Right lobe of liver (tissue), 6 donors: ENCODE measurements around the gene LRBA. TPM values are rescaled to one million over a fixed set of nuclear protein-coding genes. Genes with fewer than 3 reads are reported as not detected.
"Not testable (repeated sequence)": the region's sequence is repeated elsewhere in the genome, so short reads cannot be mapped to it uniquely, and the experiment has no call there.

Source experiments
- ATAC-seq, 4 donors: fragments of 200-7000 bp; cut with Tn5 transposase; one replicate each; pipeline ENCODE4 v1.9.1; 2020; ENCODE audit warnings: mild to moderate bottlenecking in 4 of 4, moderate library complexity in 4 of 4
- DNase-seq, 3 donors: peaks; one replicate each; pipeline ENCODE4 v3.0.0-alpha.2; 2020
- H3K27ac ChIP-seq, 3 donors: fragments of 200-600 bp; one replicate each; pipeline ENCODE4 v1.8.0; 2022
- H3K27me3 ChIP-seq, 2 donors: fragments of 200-600 bp; one replicate each; pipeline ENCODE4 v1.8.0; 2022
- H3K36me3 ChIP-seq, 4 donors: fragments of 200-600 bp; sonication (generic) in 1 of 4; one replicate each; pipeline versions ENCODE4 v1.5.1 to v1.8.0; 2017 to 2022; ENCODE audit warnings: control low read depth in 1 of 4
- H3K4me1 ChIP-seq, 4 donors: fragments of 200-600 bp; sonication (generic) in 1 of 4; one replicate each; pipeline versions ENCODE4 v1.5.1 to v1.8.0; 2017 to 2022; ENCODE audit warnings: control low read depth in 1 of 4
- H3K4me3 ChIP-seq, 3 donors: fragments of 200-600 bp; one replicate each; pipeline ENCODE4 v1.8.0; 2022
- H3K9me3 ChIP-seq, 4 donors: fragments of 200-600 bp; sonication (generic) in 1 of 4; one replicate each; pipeline versions ENCODE4 v1.5.1 to v1.8.0; 2017 to 2022; ENCODE audit warnings: control low read depth in 1 of 4
- POLR2A ChIP-seq: fragments of 450-650 bp; IDR thresholded peaks from one replicate; pipeline ENCODE4 v1.6.1; 2017; ENCODE audit warnings: antibody characterized with exemption, mild to moderate bottlenecking
- WGBS: methylation state at CpG from one replicate; pipeline ENCODE4 v1.1.6; 2018; ENCODE audit warnings: low coverage, low lambda C conversion rate; ENCODE audit not compliant: insufficient coverage; ENCODE audit errors: missing lambda C conversion rate; 5-methylcytosine and 5-hydroxymethylcytosine counted together
- intact Hi-C, 2 donors: fragments of 100-400 bp; cut with DNase I; formaldehyde crosslinking; loops; one replicate each; pipeline versions ENCODE4 v1.11.2 to v1.14.1; 2022
- total RNA-seq, 6 experiments: library from RNA; depleted of rRNA in 2 of 6; stranded (reverse); fragments of >200 nt in 2 of 6; fragmentation: NEBNext Ultra II Directional in 3 of 6; extraction: Animal tissue kit (Norgen Biotek cat#: 25700) in 3 of 6; gene quantifications; one replicate each; pipeline versions ENCODE4 v1.1.0 to v1.2.4, GENCODE V29; 2016 to 2023
- TF ChIP-seq, protein P1 (sequence below), 4 donors: fragments of 200-600 bp in 3 of 4; fragments of 450-650 bp in 1 of 4; IDR thresholded peaks; one replicate each; pipeline versions ENCODE4 v1.5.1 to v1.8.0; 2016 to 2022; ENCODE audit warnings: antibody characterized with exemption in 4 of 4, mild to moderate bottlenecking in 2 of 4
- donor health status: DM: no; HTN: yes; CAD: no.
- donor health status: DM: no; HTN: no; CAD: no.
- donor health status: DM: no; HTN: no; CAD: no.
- donor health status: DM: no; HTN: yes; CAD: no.
- donor health status: DM: no; HTN: yes; CAD: no.

The LRBA gene
- total RNA-seq, 6 experiments from 2014 or later, result 18.9 to 48.1 (median 24.5) TPM

GRCh38 chr4:150664935-150665334, 350.1 kb downstream of the LRBA start:
- intact Hi-C loops, result no loop called here
- no peaks in the 10 kb centered on the region for H3K36me3 ChIP-seq
- 92% methylated on average over 2 of the region's 2 CpGs for WGBS
- DNase-seq (no peak), ATAC-seq (no peak)
- no peaks in the 10 kb centered on the region for H3K4me1 ChIP-seq
- H3K27me3 ChIP-seq, result no peaks in the 10 kb centered on the region
- no peak overlapping the region for H3K27ac ChIP-seq
- no peak overlapping the region for H3K4me3 ChIP-seq
- H3K9me3 ChIP-seq, result no peaks in the 10 kb centered on the region
- no peak for TF ChIP-seq POLR2A
- TF ChIP-seq, protein P1, sequence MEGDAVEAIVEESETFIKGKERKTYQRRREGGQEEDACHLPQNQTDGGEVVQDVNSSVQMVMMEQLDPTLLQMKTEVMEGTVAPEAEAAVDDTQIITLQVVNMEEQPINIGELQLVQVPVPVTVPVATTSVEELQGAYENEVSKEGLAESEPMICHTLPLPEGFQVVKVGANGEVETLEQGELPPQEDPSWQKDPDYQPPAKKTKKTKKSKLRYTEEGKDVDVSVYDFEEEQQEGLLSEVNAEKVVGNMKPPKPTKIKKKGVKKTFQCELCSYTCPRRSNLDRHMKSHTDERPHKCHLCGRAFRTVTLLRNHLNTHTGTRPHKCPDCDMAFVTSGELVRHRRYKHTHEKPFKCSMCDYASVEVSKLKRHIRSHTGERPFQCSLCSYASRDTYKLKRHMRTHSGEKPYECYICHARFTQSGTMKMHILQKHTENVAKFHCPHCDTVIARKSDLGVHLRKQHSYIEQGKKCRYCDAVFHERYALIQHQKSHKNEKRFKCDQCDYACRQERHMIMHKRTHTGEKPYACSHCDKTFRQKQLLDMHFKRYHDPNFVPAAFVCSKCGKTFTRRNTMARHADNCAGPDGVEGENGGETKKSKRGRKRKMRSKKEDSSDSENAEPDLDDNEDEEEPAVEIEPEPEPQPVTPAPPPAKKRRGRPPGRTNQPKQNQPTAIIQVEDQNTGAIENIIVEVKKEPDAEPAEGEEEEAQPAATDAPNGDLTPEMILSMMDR (IDR thresholded peaks at IDR 0.05), result no peak

- H3K9me3 ChIP-seq, result no peaks in the 10 kb centered on the region
- intact Hi-C loops, result no loop called here
- 100% methylated on average over 1 of the region's 1 CpG for WGBS
- H3K4me1 ChIP-seq, result no peaks in the 10 kb centered on the region
- H3K27me3 ChIP-seq, result no peaks in the 10 kb centered on the region
- TF ChIP-seq, protein P1 (IDR thresholded peaks at IDR 0.05), result no peak
- TF ChIP-seq POLR2A, result no peak
- ATAC-seq, result no peak
- no peak overlapping the region for H3K4me3 ChIP-seq
- H3K27ac ChIP-seq, result no peak overlapping the region
- no peaks in the 10 kb centered on the region for H3K36me3 ChIP-seq
- no peak for DNase-seq
These were observed 352.4 kb downstream of the LRBA start for GRCh38 chr4:150662686-150663085.

- 85% methylated on average over 5 of the region's 6 CpGs for WGBS
- H3K4me1 ChIP-seq, ATAC-seq, H3K27me3 ChIP-seq, DNase-seq, H3K4me3 ChIP-seq, intact Hi-C loops, H3K9me3 ChIP-seq, H3K27ac ChIP-seq, H3K36me3 ChIP-seq: not testable (repeated sequence)
These were observed 353.5 kb downstream of the LRBA start for GRCh38 chr4:150661551-150661950.

DNA sequence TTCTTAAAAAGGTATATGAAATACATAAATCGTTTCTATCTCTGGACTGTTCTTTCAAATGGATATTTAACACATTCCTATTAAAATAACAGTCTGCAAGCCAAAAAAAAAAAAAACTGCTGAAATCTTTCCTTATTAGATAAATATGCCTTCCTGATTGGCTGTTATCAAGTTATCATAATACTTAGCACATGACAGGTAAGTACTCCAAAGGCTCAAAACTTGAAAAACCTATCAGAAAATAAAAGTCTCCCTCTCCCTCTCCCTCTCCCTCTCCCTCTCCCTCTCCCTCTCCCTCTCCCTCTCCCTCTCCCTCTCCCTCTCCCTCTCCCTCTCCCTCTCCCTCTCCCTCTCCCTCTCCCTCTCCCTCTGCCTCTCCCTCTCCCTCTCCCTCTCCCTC, 356.8 kb downstream of the LRBA start:
- H3K4me1 ChIP-seq, H3K36me3 ChIP-seq, H3K27ac ChIP-seq, intact Hi-C loops, ATAC-seq, H3K4me3 ChIP-seq, H3K9me3 ChIP-seq, H3K27me3 ChIP-seq, DNase-seq: not testable (repeated sequence)
- 80% methylated on average over 1 of the region's 1 CpG for WGBS

GRCh38 chr4:150656891-150657290, 358.2 kb downstream of the LRBA start:
- H3K27me3 ChIP-seq, result no peaks in the 10 kb centered on the region
- DNase-seq (no peak), ATAC-seq (peak in 3 of 4 donors; percentile 33 to 56 (median 39))
- no peak overlapping the region for H3K27ac ChIP-seq
- no peak overlapping the region for H3K4me3 ChIP-seq
- TF ChIP-seq POLR2A, result no peak
- TF ChIP-seq, protein P1 (IDR thresholded peaks at IDR 0.05), result peak in 1 of 4 donors; percentile 3
- no peaks in the 10 kb centered on the region for H3K9me3 ChIP-seq
- H3K36me3 ChIP-seq, result no peaks in the 10 kb centered on the region
- H3K4me1 ChIP-seq, result no peaks in the 10 kb centered on the region
- WGBS, result 76% methylated on average over 2 of the region's 2 CpGs
- intact Hi-C loops, result no loop called here

- TF ChIP-seq, protein P1 (IDR thresholded peaks at IDR 0.05), result no peak
- no peak for TF ChIP-seq POLR2A
- no peak for ATAC-seq
- H3K4me1 ChIP-seq, result no peaks in the 10 kb centered on the region
- DNase-seq, result no peak
- 88% methylated on average over 1 of the region's 1 CpG for WGBS
- no peaks in the 10 kb centered on the region for H3K36me3 ChIP-seq
- intact Hi-C loops, result no loop called here
- H3K27me3 ChIP-seq, result no peaks in the 10 kb centered on the region
- no peaks in the 10 kb centered on the region for H3K9me3 ChIP-seq
- H3K4me3 ChIP-seq, result no peak overlapping the region
- no peak overlapping the region for H3K27ac ChIP-seq
These were observed 364.3 kb downstream of the LRBA start for GRCh38 chr4:150650751-150651150.
